OCI-LY1 (cell line): Measurements from ENCODE around the gene RAI1.
A peak's percentile ranks its signal among the peaks of the same experiment; 100 is the strongest.

Experiments used
- H2AFZ ChIP-seq: fragments of 200-600 bp; sonication (generic), shearing (Covaris generic); 2 replicates; pipeline ENCODE4 v1.6.0; 2014; ENCODE audit warnings: antibody characterized with exemption, mild to moderate bottlenecking, low read length
- H3F3A ChIP-seq: fragments of 200-600 bp; sonication (generic), shearing (Covaris generic); 2 replicates; pipeline ENCODE4 v1.6.0; 2014; ENCODE audit warnings: mild to moderate bottlenecking, antibody characterized with exemption, low read length, moderate library complexity; ENCODE audit not compliant: insufficient read depth
- H3K27ac ChIP-seq: fragments of 200-600 bp; sonication (generic); 2 replicates; pipeline ENCODE4 v1.5.1; 2014; ENCODE audit warnings: low read length, mixed run types, mild to moderate bottlenecking, low read depth; ENCODE audit not compliant: poor library complexity, severe bottlenecking
- H3K27me3 ChIP-seq: fragments of 200-600 bp; sonication (generic); 2 replicates; pipeline ENCODE4 v1.6.0; 2014; ENCODE audit warnings: antibody characterized with exemption, mild to moderate bottlenecking, low read length, moderate library complexity; ENCODE audit not compliant: insufficient read depth
- H3K36me3 ChIP-seq: fragments of 200-600 bp; sonication (generic); 2 replicates; pipeline ENCODE4 v1.6.1; 2014; ENCODE audit warnings: mild to moderate bottlenecking, antibody characterized with exemption, low read length, moderate library complexity, mixed read lengths; ENCODE audit not compliant: insufficient read depth
- H3K4me1 ChIP-seq: fragments of 200-600 bp; sonication (generic); 2 replicates; pipeline ENCODE4 v1.5.1; 2014; ENCODE audit warnings: mild to moderate bottlenecking, low read length, moderate library complexity; ENCODE audit not compliant: insufficient read depth, severe bottlenecking
- H3K4me2 ChIP-seq: fragments of 200-600 bp; sonication (generic), shearing (Covaris generic); 2 replicates; pipeline ENCODE4 v1.6.1; 2014; ENCODE audit warnings: low read length
- H3K4me3 ChIP-seq: fragments of 200-600 bp; sonication (generic); 2 replicates; pipeline ENCODE4 v1.5.1; 2014; ENCODE audit warnings: low read length, low read depth, mild to moderate bottlenecking, mixed read lengths; ENCODE audit not compliant: poor library complexity, severe bottlenecking
- H3K79me2 ChIP-seq: fragments of 200-600 bp; shearing (Covaris generic); 2 replicates; pipeline ENCODE4 v1.6.1; 2016; ENCODE audit warnings: mixed run types, low read length, mixed read lengths; ENCODE audit not compliant: insufficient read depth
- H3K9ac ChIP-seq: fragments of 200-600 bp; sonication (generic), shearing (Covaris generic); 2 replicates; pipeline ENCODE4 v1.6.1; 2014; ENCODE audit warnings: mild to moderate bottlenecking, low read length, mixed read lengths
- H3K9me2 ChIP-seq: fragments of 200-600 bp; sonication (generic), shearing (Covaris generic); 2 replicates; pipeline ENCODE4 v1.6.1; 2014; ENCODE audit warnings: low read depth, mild to moderate bottlenecking, low read length, mixed read lengths
- H3K9me3 ChIP-seq: fragments of 200-600 bp; shearing (Covaris generic); 2 replicates; pipeline ENCODE4 v1.6.1; 2014; ENCODE audit warnings: low read length, mixed read lengths
- H4K20me1 ChIP-seq: fragments of 200-600 bp; sonication (generic), shearing (Covaris generic); 2 replicates; pipeline ENCODE4 v1.6.0; 2016; ENCODE audit warnings: mild to moderate bottlenecking, low read length; ENCODE audit not compliant: insufficient read depth
- CTCF ChIP-seq: fragments of 200-600 bp; sonication (generic), shearing (Covaris generic); IDR thresholded peaks from 2 replicates; pipeline ENCODE4 v1.5.1; 2017; ENCODE audit warnings: mild to moderate bottlenecking, antibody characterized with exemption, low read length, moderate library complexity, mixed read lengths
- EZH2 ChIP-seq: fragments of 200-600 bp; sonication (generic), shearing (Covaris generic); IDR thresholded peaks from 2 replicates; pipeline ENCODE4 v1.8.0; 2017; ENCODE audit warnings: borderline replicate concordance, mixed run types, mild to moderate bottlenecking, antibody characterized with exemption, low read length, moderate library complexity, mixed read lengths

RAI1 gene

GRCh38 chr17:17729620-17730249 is 48.5 kb downstream of the RAI1 start:
- H3K4me2 ChIP-seq: no peak overlapping the region
- H3K4me3 ChIP-seq: no peak overlapping the region
- no peak overlapping the region for H2AFZ ChIP-seq
- peak; percentile 93 for TF ChIP-seq CTCF
- no peak for TF ChIP-seq EZH2
- no peaks in the 10 kb centered on the region for H4K20me1 ChIP-seq
- no peaks in the 10 kb centered on the region for H3K9me3 ChIP-seq
- no peaks in the 10 kb centered on the region for H3F3A ChIP-seq
- H3K4me1 ChIP-seq: no peaks in the 10 kb centered on the region
- H3K79me2 ChIP-seq: no peaks in the 10 kb centered on the region
- H3K27me3 ChIP-seq: peaks cover 6% of the 10 kb centered on the region
- no peak overlapping the region for H3K9ac ChIP-seq
- H3K9me2 ChIP-seq: no peaks in the 10 kb centered on the region
- H3K27ac ChIP-seq: no peak overlapping the region
- H3K36me3 ChIP-seq: no peaks in the 10 kb centered on the region

- TF ChIP-seq EZH2 (no peak), CTCF (no peak)
- no peak overlapping the region for H2AFZ ChIP-seq
- H3K27ac ChIP-seq: no peak overlapping the region
- H3K4me2 ChIP-seq: no peak overlapping the region
- no peaks in the 10 kb centered on the region for H3K9me2 ChIP-seq
- no peaks in the 10 kb centered on the region for H3F3A ChIP-seq
- no peaks in the 10 kb centered on the region for H3K36me3 ChIP-seq
- H4K20me1 ChIP-seq: no peaks in the 10 kb centered on the region
- no peaks in the 10 kb centered on the region for H3K79me2 ChIP-seq
- H3K4me3 ChIP-seq: no peak overlapping the region
- H3K4me1 ChIP-seq: no peaks in the 10 kb centered on the region
- H3K9ac ChIP-seq: no peak overlapping the region
- no peaks in the 10 kb centered on the region for H3K9me3 ChIP-seq
- peaks cover 6% of the 10 kb centered on the region for H3K27me3 ChIP-seq
These were observed 49.1 kb downstream of the RAI1 start for GRCh38 chr17:17730250-17730935.

DNA sequence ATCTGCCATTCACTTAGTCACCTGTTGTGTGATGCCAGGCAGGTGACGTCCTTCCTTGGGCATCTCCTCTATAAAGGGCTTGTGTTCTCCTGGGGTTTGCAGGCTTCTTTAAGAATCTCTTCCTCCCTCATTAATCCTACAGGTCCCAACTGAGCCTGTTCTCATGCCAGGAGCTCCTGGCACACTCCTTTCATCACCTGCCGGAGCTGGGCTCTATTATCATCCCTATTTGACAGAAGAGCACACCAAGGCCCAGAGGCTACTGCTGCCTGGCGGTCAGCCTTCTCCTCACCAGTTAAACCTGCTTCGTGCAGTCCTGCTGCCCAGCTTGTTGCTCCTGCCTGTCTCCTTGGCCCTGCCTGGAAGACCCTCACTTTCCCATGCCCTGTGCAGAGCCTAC is 51.2 kb downstream of the RAI1 start:
- Histone ChIP-seq H2AFZ (no peak overlapping the region), H3K79me2 (no peaks in the 10 kb centered on the region), H3K36me3 (no peaks in the 10 kb centered on the region), H3K27ac (no peak overlapping the region), H3K9ac (no peak overlapping the region), H3K9me3 (no peaks in the 10 kb centered on the region), H3F3A (no peaks in the 10 kb centered on the region), H3K4me1 (peaks cover under 1% of the 10 kb centered on the region), H3K4me3 (no peak overlapping the region), H3K4me2 (no peak overlapping the region), H4K20me1 (no peaks in the 10 kb centered on the region), H3K27me3 (peaks cover 6% of the 10 kb centered on the region; the same call in 1 of the 2 replicates), H3K9me2 (no peaks in the 10 kb centered on the region)
- no peak for TF ChIP-seq EZH2
- no peak for TF ChIP-seq CTCF
